ENCODE data around the gene MRPL11.

MRPL11 gene

GRCh38 chr11:66476841-66477251 is 38.2 kb upstream of the MRPL11 start:
- Histone ChIP-seq H3K27ac (ENCODE audit: low read length) (no peak overlapping the region), H3K9me2 (replicated peaks; ENCODE audit: insufficient read depth, low read length) (no peaks in the 10 kb centered on the region), H3K4me2 (ENCODE audit: low read depth, low read length) (no peak overlapping the region), H3K4me1 (ENCODE audit: low read length) (no peaks in the 10 kb centered on the region), H3K36me3 (replicated peaks; ENCODE audit: insufficient read depth, low read length) (no peaks in the 10 kb centered on the region), H2AFZ (ENCODE audit: low read length) (no peak overlapping the region), H3F3A (ENCODE audit: insufficient read depth, low read length) (no peaks in the 10 kb centered on the region), H3K27me3 (replicated peaks; ENCODE audit: insufficient read depth, low read length) (no peaks in the 10 kb centered on the region), H4K20me1 (ENCODE audit: insufficient read depth, low read length) (0 out of 2 replicates have a peak, but pooled peaks cover 3% of the 10 kb centered on the region), H3K9me3 (replicated peaks; ENCODE audit: insufficient read depth, low read length) (no peaks in the 10 kb centered on the region), H3K79me2 (ENCODE audit: low read length) (peaks cover 25% of the 10 kb centered on the region), H3K9ac (ENCODE audit: low read length) (no peak overlapping the region), H3K4me3 (ENCODE audit: low read length) (no peak overlapping the region)
- DNase-seq = no peak
- TF ChIP-seq, protein P1, sequence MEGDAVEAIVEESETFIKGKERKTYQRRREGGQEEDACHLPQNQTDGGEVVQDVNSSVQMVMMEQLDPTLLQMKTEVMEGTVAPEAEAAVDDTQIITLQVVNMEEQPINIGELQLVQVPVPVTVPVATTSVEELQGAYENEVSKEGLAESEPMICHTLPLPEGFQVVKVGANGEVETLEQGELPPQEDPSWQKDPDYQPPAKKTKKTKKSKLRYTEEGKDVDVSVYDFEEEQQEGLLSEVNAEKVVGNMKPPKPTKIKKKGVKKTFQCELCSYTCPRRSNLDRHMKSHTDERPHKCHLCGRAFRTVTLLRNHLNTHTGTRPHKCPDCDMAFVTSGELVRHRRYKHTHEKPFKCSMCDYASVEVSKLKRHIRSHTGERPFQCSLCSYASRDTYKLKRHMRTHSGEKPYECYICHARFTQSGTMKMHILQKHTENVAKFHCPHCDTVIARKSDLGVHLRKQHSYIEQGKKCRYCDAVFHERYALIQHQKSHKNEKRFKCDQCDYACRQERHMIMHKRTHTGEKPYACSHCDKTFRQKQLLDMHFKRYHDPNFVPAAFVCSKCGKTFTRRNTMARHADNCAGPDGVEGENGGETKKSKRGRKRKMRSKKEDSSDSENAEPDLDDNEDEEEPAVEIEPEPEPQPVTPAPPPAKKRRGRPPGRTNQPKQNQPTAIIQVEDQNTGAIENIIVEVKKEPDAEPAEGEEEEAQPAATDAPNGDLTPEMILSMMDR (IDR thresholded peaks at IDR 0.05; ENCODE audit: low read length) = no peak
- TF ChIP-seq EZH2 (optimal IDR thresholded peaks at IDR 0.05; ENCODE audit: low read depth, low read length) = no peak
- no peak for TF ChIP-seq EZH2phosphoT487 (IDR thresholded peaks at IDR 0.05; ENCODE audit: low read length)

DNA sequence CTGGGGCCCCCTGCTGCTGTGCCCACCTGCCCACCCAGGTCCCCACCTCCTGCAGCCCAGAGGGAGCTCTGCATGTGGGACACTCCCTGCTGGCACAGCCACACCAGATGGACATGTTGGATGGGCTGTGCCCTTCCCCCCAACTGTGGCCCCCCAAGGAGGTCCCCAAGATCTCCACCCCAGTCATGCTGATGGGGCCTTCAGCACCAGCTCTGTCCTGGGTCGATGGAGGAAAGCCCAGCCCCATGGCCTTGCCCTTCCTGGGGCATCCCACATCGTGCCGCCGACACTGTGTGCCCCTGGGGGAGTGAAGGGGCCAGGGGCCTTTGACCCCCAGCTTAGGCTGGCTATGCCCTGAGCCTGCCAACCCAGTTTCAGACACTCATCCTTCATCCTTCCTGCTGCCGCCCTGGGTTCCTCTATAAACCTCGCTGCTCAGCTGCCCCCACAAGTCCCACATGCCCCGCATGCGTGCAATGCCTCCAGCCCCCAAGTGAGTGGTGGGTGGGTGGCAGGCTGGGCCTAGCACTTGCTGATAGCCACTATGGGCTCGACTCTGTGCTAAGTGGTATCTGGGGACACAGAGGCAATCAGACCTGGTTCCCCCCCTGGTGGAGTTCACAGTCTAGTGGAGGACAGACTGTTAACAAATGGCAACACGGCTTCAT is 37.7 kb upstream of the MRPL11 start:
- Histone ChIP-seq H3K36me3 (replicated peaks; ENCODE audit: insufficient read depth, low read length) (no peaks in the 10 kb centered on the region), H3K27me3 (replicated peaks; ENCODE audit: insufficient read depth, low read length) (no peaks in the 10 kb centered on the region), H3K9me2 (replicated peaks; ENCODE audit: insufficient read depth, low read length) (no peaks in the 10 kb centered on the region), H3K4me2 (ENCODE audit: low read depth, low read length) (no peak overlapping the region), H3K4me3 (ENCODE audit: low read length) (no peak overlapping the region), H3F3A (ENCODE audit: insufficient read depth, low read length) (no peaks in the 10 kb centered on the region), H2AFZ (ENCODE audit: low read length) (no peak overlapping the region), H3K79me2 (ENCODE audit: low read length) (peaks cover 22% of the 10 kb centered on the region), H4K20me1 (ENCODE audit: insufficient read depth, low read length) (0 out of 2 replicates have a peak, but pooled peaks cover 3% of the 10 kb centered on the region), H3K4me1 (ENCODE audit: low read length) (no peaks in the 10 kb centered on the region), H3K27ac (ENCODE audit: low read length) (no peak overlapping the region), H3K9ac (ENCODE audit: low read length) (no peak overlapping the region), H3K9me3 (replicated peaks; ENCODE audit: insufficient read depth, low read length) (no peaks in the 10 kb centered on the region)
- no peak for TF ChIP-seq EZH2 (optimal IDR thresholded peaks at IDR 0.05; ENCODE audit: low read depth, low read length)
- DNase-seq = no peak

GRCh38 chr11:66475349-66476172 is 36.9 kb upstream of the MRPL11 start:
- no peaks in the 10 kb centered on the region for H3K9me2 ChIP-seq (replicated peaks; ENCODE audit: insufficient read depth, low read length)
- H3K27me3 ChIP-seq (replicated peaks; ENCODE audit: insufficient read depth, low read length) = no peaks in the 10 kb centered on the region
- H3K36me3 ChIP-seq (replicated peaks; ENCODE audit: insufficient read depth, low read length) = no peaks in the 10 kb centered on the region
- H3K79me2 ChIP-seq (ENCODE audit: low read length) = peaks cover 15% of the 10 kb centered on the region
- no peak for DNase-seq
- no peak overlapping the region for H2AFZ ChIP-seq (ENCODE audit: low read length)
- TF ChIP-seq, protein P1 (IDR thresholded peaks at IDR 0.05; ENCODE audit: low read length) = no peak
- TF ChIP-seq EZH2phosphoT487 (IDR thresholded peaks at IDR 0.05; ENCODE audit: low read length) = no peak
- no peak for TF ChIP-seq EZH2 (optimal IDR thresholded peaks at IDR 0.05; ENCODE audit: low read depth, low read length)
- H3K4me2 ChIP-seq (ENCODE audit: low read depth, low read length) = no peak overlapping the region
- no peak overlapping the region for H3K27ac ChIP-seq (ENCODE audit: low read length)
- H3K9me3 ChIP-seq (replicated peaks; ENCODE audit: insufficient read depth, low read length) = no peaks in the 10 kb centered on the region
- no peak overlapping the region for H3K4me3 ChIP-seq (ENCODE audit: low read length)
- H3F3A ChIP-seq (ENCODE audit: insufficient read depth, low read length) = no peaks in the 10 kb centered on the region
- H3K4me1 ChIP-seq (ENCODE audit: low read length) = no peaks in the 10 kb centered on the region
- H3K9ac ChIP-seq (ENCODE audit: low read length) = no peak overlapping the region
- H4K20me1 ChIP-seq (ENCODE audit: insufficient read depth, low read length) = 0 out of 2 replicates have a peak, but pooled peaks cover 3% of the 10 kb centered on the region
